ENCODE results near the gene PHF23.

- TF ChIP-seq REST (IDR thresholded peaks at IDR 0.05; ENCODE audit: insufficient read depth in 1 of 2, low read depth in 2 of 2, low read length in 2 of 2) (no peak), POLR2AphosphoS5 (IDR thresholded peaks at IDR 0.05; ENCODE audit: low read depth, low read length) (no peak), SIN3A (IDR thresholded peaks at IDR 0.05; ENCODE audit: borderline replicate concordance, insufficient read depth, low read length) (no peak), TAF1 (IDR thresholded peaks at IDR 0.05; ENCODE audit: borderline replicate concordance, insufficient read depth, low read length) (no peak), FOXP2 (optimal IDR thresholded peaks at IDR 0.05; ENCODE audit: borderline replicate concordance, extremely low read depth, extremely low read length, insufficient read depth) (no peak)
These were observed 31.2 kb downstream of the PHF23 start for GRCh38 chr17:7208027-7208571.

Data from PFSK-1 (cell line).